Measurements from ENCODE around the gene ATOH8. TPM values are rescaled to one million over a fixed set of nuclear protein-coding genes. Genes with fewer than 3 reads are reported as not detected.

ATOH8 gene
- total and polyA plus RNA-seq, 10 of the 15 experiments (the other 5 are each of a cell fraction or from before 2014, with no cell fraction given) = 0.03 to 0.60 TPM; not detected in 8

GRCh38 chr2:85710687-85711577, 42.9 kb upstream of the ATOH8 start:
- no peaks in the 10 kb centered on the region; a peak in 1 of 4 replicates for H3K27me3 ChIP-seq (replicated peaks in 1 of 2; ENCODE audit: control insufficient read depth in 2 of 2, insufficient read depth in 2 of 2, low read length in 1 of 2)
- ChIA-PET RAD21 (ENCODE audit: unreplicated experiment) (interaction anchor here (0.7 to 4.0 kb wide), 2 partner anchors 32 to 74 kb away, joined by 3 to 42 read pairs; no protein-coding TSS in a partner anchor), POLR2A (interaction anchor here (1.3 kb wide), 1 partner anchor 8 kb away, joined by 3 read pairs; no protein-coding TSS in a partner anchor), SMC1A (ENCODE audit: uncharacterized antibody, unreplicated experiment) (interaction anchor here (0.7 to 9.8 kb wide), 5 partner anchors 8 to 211 kb away, joined by 3 to 75 read pairs (median 22); no protein-coding TSS in a partner anchor), CTCF (interaction anchor here (0.6 to 10.2 kb wide), 5 partner anchors 14 to 136 kb away, joined by 3 to 194 read pairs (median 8); no protein-coding TSS in a partner anchor)
- BruUV-seq (replicated peaks) = no TSS peak
- no peak for ATAC-seq
- FAIRE-seq = no peak
- H3K27ac ChIP-seq (ENCODE audit: control insufficient read depth, insufficient read depth) = no peak overlapping the region
- H3K4me3 ChIP-seq = no peak overlapping the region
- H3K79me2 ChIP-seq (ENCODE audit: control insufficient read depth, insufficient read depth, low read length) = no peaks in the 10 kb centered on the region
- no peak overlapping the region for H3K4me2 ChIP-seq (ENCODE audit: control insufficient read depth, insufficient read depth)
- intact Hi-C loops (cut with micrococcal nuclease; ENCODE audit: unreplicated experiment) (no loop called here), in situ Hi-C loops (cut with MboI) (no loop called here)
- DNase-seq (ENCODE audit: low read depth, low spot score) = no peak
- no peaks in the 10 kb centered on the region for H3K9me3 ChIP-seq (replicated peaks; ENCODE audit: control insufficient read depth, insufficient read depth, low read length)
- H2AFZ ChIP-seq (ENCODE audit: control insufficient read depth, low read depth, low read length) = no peak overlapping the region
- H3K36me3 ChIP-seq (ENCODE audit: control insufficient read depth in 2 of 2, insufficient read depth in 2 of 2, low read length in 1 of 2) = no peaks in the 10 kb centered on the region
- 38% methylated on average over 19 of the region's 19 CpGs for WGBS (ENCODE audit: insufficient coverage, insufficient replicate concordance, low lambda C conversion rate, missing lambda C conversion rate)
- no peaks in the 10 kb centered on the region for H4K20me1 ChIP-seq (ENCODE audit: control insufficient read depth, insufficient read depth)
- no peak overlapping the region for H3K9ac ChIP-seq (ENCODE audit: control insufficient read depth, insufficient read depth, low read length)
- peaks cover 7% of the 10 kb centered on the region for H3K4me1 ChIP-seq (ENCODE audit: control insufficient read depth, insufficient read depth, low read length)
- TF ChIP-seq, protein P1, sequence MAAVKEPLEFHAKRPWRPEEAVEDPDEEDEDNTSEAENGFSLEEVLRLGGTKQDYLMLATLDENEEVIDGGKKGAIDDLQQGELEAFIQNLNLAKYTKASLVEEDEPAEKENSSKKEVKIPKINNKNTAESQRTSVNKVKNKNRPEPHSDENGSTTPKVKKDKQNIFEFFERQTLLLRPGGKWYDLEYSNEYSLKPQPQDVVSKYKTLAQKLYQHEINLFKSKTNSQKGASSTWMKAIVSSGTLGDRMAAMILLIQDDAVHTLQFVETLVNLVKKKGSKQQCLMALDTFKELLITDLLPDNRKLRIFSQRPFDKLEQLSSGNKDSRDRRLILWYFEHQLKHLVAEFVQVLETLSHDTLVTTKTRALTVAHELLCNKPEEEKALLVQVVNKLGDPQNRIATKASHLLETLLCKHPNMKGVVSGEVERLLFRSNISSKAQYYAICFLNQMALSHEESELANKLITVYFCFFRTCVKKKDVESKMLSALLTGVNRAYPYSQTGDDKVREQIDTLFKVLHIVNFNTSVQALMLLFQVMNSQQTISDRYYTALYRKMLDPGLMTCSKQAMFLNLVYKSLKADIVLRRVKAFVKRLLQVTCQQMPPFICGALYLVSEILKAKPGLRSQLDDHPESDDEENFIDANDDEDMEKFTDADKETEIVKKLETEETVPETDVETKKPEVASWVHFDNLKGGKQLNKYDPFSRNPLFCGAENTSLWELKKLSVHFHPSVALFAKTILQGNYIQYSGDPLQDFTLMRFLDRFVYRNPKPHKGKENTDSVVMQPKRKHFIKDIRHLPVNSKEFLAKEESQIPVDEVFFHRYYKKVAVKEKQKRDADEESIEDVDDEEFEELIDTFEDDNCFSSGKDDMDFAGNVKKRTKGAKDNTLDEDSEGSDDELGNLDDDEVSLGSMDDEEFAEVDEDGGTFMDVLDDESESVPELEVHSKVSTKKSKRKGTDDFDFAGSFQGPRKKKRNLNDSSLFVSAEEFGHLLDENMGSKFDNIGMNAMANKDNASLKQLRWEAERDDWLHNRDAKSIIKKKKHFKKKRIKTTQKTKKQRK (IDR thresholded peaks at IDR 0.05; ENCODE audit: low read depth, low read length) = no peak
- TF ChIP-seq EZH2 (IDR thresholded peaks at IDR 0.05; ENCODE audit: borderline replicate concordance, control insufficient read depth, low read depth, low read length) (no peak), IRF4 (IDR thresholded peaks at IDR 0.05; ENCODE audit: low read depth, low read length) (no peak), CHD2 (IDR thresholded peaks at IDR 0.05; ENCODE audit: borderline replicate concordance, low read depth, low read length) (no peak), ZZZ3 (IDR thresholded peaks at IDR 0.05; ENCODE audit: control insufficient read depth, insufficient read length, low read depth) (no peak), MEF2B (IDR thresholded peaks at IDR 0.05; ENCODE audit: partially characterized antibody, poor library complexity, severe bottlenecking) (no peak), RCOR1 (conservative IDR thresholded peaks at IDR 0.05; ENCODE audit: low read depth, low read length) (no peak), ATF2 (IDR thresholded peaks at IDR 0.05; ENCODE audit: low read length) (no peak), CBX5 (IDR thresholded peaks at IDR 0.05; ENCODE audit: low read depth) (no peak), CREB1 (IDR thresholded peaks at IDR 0.05; ENCODE audit: low read depth) (no peak), SPI1 (IDR thresholded peaks at IDR 0.05; ENCODE audit: borderline replicate concordance, insufficient read depth, low read depth, low read length) (no peak)
- TF ChIP-seq, protein P2, sequence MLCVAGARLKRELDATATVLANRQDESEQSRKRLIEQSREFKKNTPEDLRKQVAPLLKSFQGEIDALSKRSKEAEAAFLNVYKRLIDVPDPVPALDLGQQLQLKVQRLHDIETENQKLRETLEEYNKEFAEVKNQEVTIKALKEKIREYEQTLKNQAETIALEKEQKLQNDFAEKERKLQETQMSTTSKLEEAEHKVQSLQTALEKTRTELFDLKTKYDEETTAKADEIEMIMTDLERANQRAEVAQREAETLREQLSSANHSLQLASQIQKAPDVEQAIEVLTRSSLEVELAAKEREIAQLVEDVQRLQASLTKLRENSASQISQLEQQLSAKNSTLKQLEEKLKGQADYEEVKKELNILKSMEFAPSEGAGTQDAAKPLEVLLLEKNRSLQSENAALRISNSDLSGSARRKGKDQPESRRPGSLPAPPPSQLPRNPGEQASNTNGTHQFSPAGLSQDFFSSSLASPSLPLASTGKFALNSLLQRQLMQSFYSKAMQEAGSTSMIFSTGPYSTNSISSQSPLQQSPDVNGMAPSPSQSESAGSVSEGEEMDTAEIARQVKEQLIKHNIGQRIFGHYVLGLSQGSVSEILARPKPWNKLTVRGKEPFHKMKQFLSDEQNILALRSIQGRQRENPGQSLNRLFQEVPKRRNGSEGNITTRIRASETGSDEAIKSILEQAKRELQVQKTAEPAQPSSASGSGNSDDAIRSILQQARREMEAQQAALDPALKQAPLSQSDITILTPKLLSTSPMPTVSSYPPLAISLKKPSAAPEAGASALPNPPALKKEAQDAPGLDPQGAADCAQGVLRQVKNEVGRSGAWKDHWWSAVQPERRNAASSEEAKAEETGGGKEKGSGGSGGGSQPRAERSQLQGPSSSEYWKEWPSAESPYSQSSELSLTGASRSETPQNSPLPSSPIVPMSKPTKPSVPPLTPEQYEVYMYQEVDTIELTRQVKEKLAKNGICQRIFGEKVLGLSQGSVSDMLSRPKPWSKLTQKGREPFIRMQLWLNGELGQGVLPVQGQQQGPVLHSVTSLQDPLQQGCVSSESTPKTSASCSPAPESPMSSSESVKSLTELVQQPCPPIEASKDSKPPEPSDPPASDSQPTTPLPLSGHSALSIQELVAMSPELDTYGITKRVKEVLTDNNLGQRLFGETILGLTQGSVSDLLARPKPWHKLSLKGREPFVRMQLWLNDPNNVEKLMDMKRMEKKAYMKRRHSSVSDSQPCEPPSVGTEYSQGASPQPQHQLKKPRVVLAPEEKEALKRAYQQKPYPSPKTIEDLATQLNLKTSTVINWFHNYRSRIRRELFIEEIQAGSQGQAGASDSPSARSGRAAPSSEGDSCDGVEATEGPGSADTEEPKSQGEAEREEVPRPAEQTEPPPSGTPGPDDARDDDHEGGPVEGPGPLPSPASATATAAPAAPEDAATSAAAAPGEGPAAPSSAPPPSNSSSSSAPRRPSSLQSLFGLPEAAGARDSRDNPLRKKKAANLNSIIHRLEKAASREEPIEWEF (IDR thresholded peaks at IDR 0.05; ENCODE audit: insufficient replicate concordance, low read depth, low read length) = no peak
